IMR-90 (cell line): ENCODE results near the gene CD86. TPM values are rescaled to one million over a fixed set of nuclear protein-coding genes. Genes with fewer than 3 reads are reported as not detected.
A peak's percentile ranks its signal among the peaks of the same experiment; 100 is the strongest.

Experiments used
- ATAC-seq: fragments of 200-7000 bp; cut with Tn5 transposase; 2 replicates; pipeline ENCODE4 v1.9.1; 2020; ENCODE audit warnings: low read depth, mild to moderate bottlenecking, moderate library complexity
- BruUV-seq: library from RNA; stranded (reverse); fragments of 400-500 nt; replicated peaks from 2 replicates; lab custom pipeline; 2021; lab: Mats Ljungman, UMichigan
- CTCF ChIA-PET: fragments of 300-600 bp; formaldehyde crosslinking; extraction: SDS; loops from one replicate; lab custom pipeline; 2021; ENCODE audit warnings: antibody characterized with exemption; lab: Yijun Ruan, JAX
- POLR2A ChIA-PET: fragments of 300-600 bp; sonication (Branson Sonifier 250); formaldehyde crosslinking; loops from one replicate; lab custom pipeline; 2022; ENCODE audit warnings: antibody characterized with exemption; ENCODE audit not compliant: unreplicated experiment; lab: Charles Lee
- DNase-seq: peaks from one replicate; pipeline ENCODE4 v3.0.0; 2013
- H2AFZ ChIP-seq: replicated peaks from 2 replicates; pipeline ENCODE3; 2013; ENCODE audit warnings: low read length, mild to moderate bottlenecking; ENCODE audit not compliant: poor library complexity
- H2AK5ac ChIP-seq: 2 replicates; pipeline ENCODE4 v1.6.1; 2013; ENCODE audit warnings: low read depth, low read length, inconsistent platforms
- H2AK9ac ChIP-seq: replicated peaks from 2 replicates; pipeline ENCODE3; 2013; ENCODE audit warnings: mild to moderate bottlenecking, low read depth, low read length, moderate library complexity; ENCODE audit not compliant: poor library complexity
- H2BK120ac ChIP-seq: 2 replicates; pipeline ENCODE4 v1.6.1; 2013; ENCODE audit warnings: low read depth, low read length, inconsistent platforms
- H2BK15ac ChIP-seq: 3 replicates; pipeline ENCODE4 v1.6.1; 2013; ENCODE audit warnings: low read depth, low read length, inconsistent platforms
- H2BK20ac ChIP-seq: 2 replicates; pipeline ENCODE4 v1.6.1; 2013; ENCODE audit warnings: low read depth, mild to moderate bottlenecking, inconsistent platforms, low read length, moderate library complexity
- H2BK5ac ChIP-seq: 2 replicates; pipeline ENCODE4 v1.6.1; 2013; ENCODE audit warnings: mild to moderate bottlenecking, low read depth, low read length, inconsistent platforms; ENCODE audit not compliant: poor library complexity, severe bottlenecking
- H3K14ac ChIP-seq: replicated peaks from 2 replicates; pipeline ENCODE4 v1.6.1; 2013; ENCODE audit warnings: low read depth, low read length, inconsistent platforms
- H3K18ac ChIP-seq: 2 replicates; pipeline ENCODE4 v1.6.1; 2013; ENCODE audit warnings: low read depth, low read length, control low read depth
- H3K23ac ChIP-seq: 2 replicates; pipeline ENCODE4 v1.6.1; 2013; ENCODE audit warnings: low read depth, low read length, inconsistent platforms
- H3K27ac ChIP-seq: 2 replicates; pipeline ENCODE4 v1.5.1; 2013; ENCODE audit warnings: mild to moderate bottlenecking, control low read depth, low read length; ENCODE audit not compliant: insufficient read depth
- H3K27me3 ChIP-seq: 2 replicates; pipeline ENCODE4 v1.6.1; 2013; ENCODE audit warnings: low read length; ENCODE audit not compliant: control insufficient read depth, insufficient read depth
- H3K36me3 ChIP-seq: 2 replicates; pipeline ENCODE4 v1.6.1; 2013; ENCODE audit warnings: low read length, mixed read lengths; ENCODE audit not compliant: control insufficient read depth, insufficient read depth
- H3K4ac ChIP-seq: 2 replicates; pipeline ENCODE4 v1.6.1; 2013; ENCODE audit warnings: low read depth, low read length, inconsistent platforms
- H3K4me1 ChIP-seq: 2 replicates; pipeline ENCODE4 v1.6.1; 2013; ENCODE audit warnings: low read length, mixed read lengths; ENCODE audit not compliant: control insufficient read depth, insufficient read depth
- H3K4me2 ChIP-seq: 2 replicates; pipeline ENCODE4 v1.6.1; 2013; ENCODE audit warnings: low read depth, mild to moderate bottlenecking, control low read depth, low read length, moderate library complexity
- H3K4me3 ChIP-seq: 2 replicates; pipeline ENCODE4 v1.5.1; 2013; ENCODE audit warnings: low read depth, mild to moderate bottlenecking, control low read depth, low read length, moderate library complexity; ENCODE audit not compliant: insufficient read depth
- H3K56ac ChIP-seq: 2 replicates; pipeline ENCODE4 v1.6.1; 2013; ENCODE audit warnings: low read length, inconsistent platforms; ENCODE audit not compliant: insufficient read depth; ENCODE audit errors: extremely low read depth
- H3K79me1 ChIP-seq, 2 experiments: 2 replicates each; pipeline ENCODE4 v1.6.1; 2013; ENCODE audit warnings: low read length in 2 of 2, inconsistent platforms in 1 of 2, low read depth in 1 of 2
- H3K9ac ChIP-seq: 2 replicates; pipeline ENCODE4 v1.6.1; 2013; ENCODE audit warnings: low read depth, low read length, control low read depth
- H3K9me1 ChIP-seq: 2 replicates; pipeline ENCODE4 v1.6.1; 2013; ENCODE audit warnings: low read length, inconsistent platforms; ENCODE audit not compliant: insufficient read depth
- H3K9me3 ChIP-seq: 2 replicates; pipeline ENCODE4 v1.6.1; 2013; ENCODE audit warnings: low read length; ENCODE audit not compliant: control insufficient read depth, insufficient read depth
- H4K20me1 ChIP-seq: 2 replicates; pipeline ENCODE4 v1.6.1; 2013; ENCODE audit warnings: low read length, inconsistent platforms; ENCODE audit not compliant: insufficient read depth
- H4K5ac ChIP-seq: 2 replicates; pipeline ENCODE4 v1.6.1; 2013; ENCODE audit warnings: mild to moderate bottlenecking, low read depth, low read length, control low read depth
- H4K8ac ChIP-seq, 2 experiments: 2 replicates each; pipeline ENCODE4 v1.6.1; 2013; ENCODE audit warnings: low read depth in 2 of 2, low read length in 2 of 2, control low read depth in 1 of 2, inconsistent platforms in 1 of 2
- H4K91ac ChIP-seq: 2 replicates; pipeline ENCODE4 v1.6.1; 2013; ENCODE audit warnings: low read depth, low read length, inconsistent platforms; ENCODE audit not compliant: insufficient read depth
- BHLHE40 ChIP-seq: fragments of 150-350 bp; IDR thresholded peaks from 2 replicates; pipeline ENCODE4 v1.6.1; 2016; ENCODE audit warnings: mild to moderate bottlenecking, low read depth, low read length
- CEBPB ChIP-seq: IDR thresholded peaks from 2 replicates; pipeline ENCODE4 v1.6.1; 2012; ENCODE audit warnings: low read depth, low read length, improper control_type of control experiment
- CHD1 ChIP-seq: IDR thresholded peaks from 2 replicates; pipeline ENCODE4 v1.6.1; 2012; ENCODE audit warnings: low read depth, low read length, improper control_type of control experiment
- CTCF ChIP-seq: conservative IDR thresholded peaks from 2 replicates; pipeline ENCODE4 v1.5.1; 2012; ENCODE audit warnings: mild to moderate bottlenecking, low read depth, low read length, improper control_type of control experiment
- ELK1 ChIP-seq: fragments of 150-350 bp; IDR thresholded peaks from 2 replicates; pipeline ENCODE4 v1.6.1; 2016; ENCODE audit warnings: low read depth, mild to moderate bottlenecking, low read length, moderate library complexity, borderline replicate concordance
- FOS ChIP-seq: fragments of 150-350 bp; IDR thresholded peaks from 2 replicates; pipeline ENCODE4 v1.6.1; 2016; ENCODE audit warnings: low read depth, low read length
- MAFK ChIP-seq: IDR thresholded peaks from 2 replicates; pipeline ENCODE4 v1.6.1; 2012; ENCODE audit warnings: low read depth, low read length, improper control_type of control experiment
- MAZ ChIP-seq: IDR thresholded peaks from 2 replicates; pipeline ENCODE4 v1.6.1; 2012; ENCODE audit warnings: low read depth, mild to moderate bottlenecking, low read length, improper control_type of control experiment, moderate library complexity, borderline replicate concordance
- MXI1 ChIP-seq: IDR thresholded peaks from 2 replicates; pipeline ENCODE4 v1.6.1; 2012; ENCODE audit warnings: low read depth, mild to moderate bottlenecking, low read length, moderate library complexity, borderline replicate concordance
- NFE2L2 ChIP-seq: fragments of 150-350 bp; IDR thresholded peaks from 2 replicates; pipeline ENCODE4 v1.6.1; 2016; ENCODE audit warnings: low read depth, mild to moderate bottlenecking, low read length
- POLR2A ChIP-seq: IDR thresholded peaks from 2 replicates; pipeline ENCODE4 v1.6.1; 2012; ENCODE audit warnings: mild to moderate bottlenecking, low read depth, low read length
- RAD21 ChIP-seq: IDR thresholded peaks from 2 replicates; pipeline ENCODE4 v1.6.1; 2012; ENCODE audit warnings: low read length, improper control_type of control experiment
- RCOR1 ChIP-seq: IDR thresholded peaks from 2 replicates; pipeline ENCODE4 v1.6.1; 2012; ENCODE audit warnings: mild to moderate bottlenecking, low read length, improper control_type of control experiment; ENCODE audit not compliant: insufficient replicate concordance
- RFX5 ChIP-seq: IDR thresholded peaks from 2 replicates; pipeline ENCODE4 v1.8.0; 2012; ENCODE audit warnings: low read depth, mild to moderate bottlenecking, low read length, moderate library complexity
- SMC3 ChIP-seq: fragments of 150-350 bp; IDR thresholded peaks from 2 replicates; pipeline ENCODE4 v1.6.1; 2016; ENCODE audit warnings: low read depth, mild to moderate bottlenecking, antibody characterized with exemption, low read length, moderate library complexity
- USF2 ChIP-seq: fragments of 150-350 bp; IDR thresholded peaks from 2 replicates; pipeline ENCODE4 v1.6.1; 2017; ENCODE audit warnings: mild to moderate bottlenecking, antibody characterized with exemption, low read length, low read depth
- WGBS, 2 experiments: methylation state at CpG; one replicate each; pipeline versions ENCODE4 v1.1.5 to v1.1.7; 2013; ENCODE audit warnings: missing lambda C conversion rate in 2 of 2; ENCODE audit not compliant: insufficient read length in 1 of 2; ENCODE audit errors: extremely low coverage in 2 of 2; 5-methylcytosine and 5-hydroxymethylcytosine counted together
- dilution Hi-C: fragments of 300-500 bp; cut with HindIII; formaldehyde crosslinking; loops from one replicate; pipeline ENCODE4 v1.14.3; 2018; ENCODE audit warnings: low sequenced_read_pairs; ENCODE audit not compliant: unreplicated experiment
- in situ Hi-C: fragments of 300-500 bp; cut with MboI; formaldehyde crosslinking; loops from 3 replicates; pipeline ENCODE4 v1.14.3; 2019; ENCODE audit warnings: low sequenced_read_pairs, inconsistent platforms, mixed read lengths
- intact Hi-C: fragments of 100-400 bp; cut with micrococcal nuclease; formaldehyde crosslinking; loops from 2 replicates; pipeline ENCODE4 v1.10.0; 2022
- polyA plus RNA-seq, 3 experiments: library from polyadenylated mRNA; depleted of rRNA; stranded (reverse); fragments of >200 nt; gene quantifications; 2 replicates each; pipeline ENCODE4 v1.2.3, GENCODE V29; 2012; ENCODE audit warnings: low replicate concordance in 1 of 3
- total RNA-seq: library from RNA; depleted of rRNA; stranded (reverse); fragments of >200 nt; gene quantifications from 2 replicates; pipeline ENCODE4 v1.2.3, GENCODE V29; 2012

Gene CD86
- total and polyA plus RNA-seq, 2 of the 4 experiments (the other 2 are of a cell fraction) = not detected

GRCh38 chr3:122031123-122031468 is 24.1 kb upstream of the CD86 start:
- in situ Hi-C loops = no loop called here
- Histone ChIP-seq H3K4me3 (no peak overlapping the region), H3K4ac (no peak overlapping the region), H4K8ac (no peak overlapping the region), H3K56ac (no peak overlapping the region), H3K79me1 (no peaks in the 10 kb centered on the region), H3K4me2 (peak overlapping the region; percentile 16; the same call in 1 of the 2 replicates), H2BK15ac (no peak overlapping the region), H3K4me1 (no peaks in the 10 kb centered on the region), H3K14ac (no peak overlapping the region), H3K9me3 (no peaks in the 10 kb centered on the region), H3K9ac (no peak overlapping the region), H3K36me3 (no peaks in the 10 kb centered on the region), H2BK5ac (no peak overlapping the region), H2BK20ac (no peak overlapping the region), H4K20me1 (no peaks in the 10 kb centered on the region), H3K9me1 (no peaks in the 10 kb centered on the region), H3K23ac (no peak overlapping the region), H4K91ac (no peak overlapping the region), H3K27ac (no peak overlapping the region), H2BK120ac (no peak overlapping the region), H2AFZ (no peak overlapping the region), H2AK9ac (no peak overlapping the region), H3K27me3 (no peaks in the 10 kb centered on the region), H3K18ac (no peak overlapping the region), H2AK5ac (no peak overlapping the region), H4K5ac (no peak overlapping the region)
- no peak for ATAC-seq
- WGBS, 2 experiments = no CpG with 5 or more reads among the region's 1 CpG
- POLR2A ChIA-PET = no interaction called here
- TF ChIP-seq MXI1 (no peak), USF2 (no peak), NFE2L2 (no peak), FOS (no peak), MAZ (no peak), RCOR1 (no peak), SMC3 (no peak), BHLHE40 (no peak), CEBPB (no peak), ELK1 (no peak), RFX5 (no peak), CHD1 (no peak), POLR2A (no peak), CTCF (no peak), MAFK (no peak), RAD21 (no peak)
- dilution Hi-C loops = no loop called here
- CTCF ChIA-PET = no interaction called here
- no peak for DNase-seq
- intact Hi-C loops = no loop called here
- BruUV-seq = no TSS peak
